Measurements from ENCODE around the gene MCHR1. TPM values are rescaled to one million over a fixed set of nuclear protein-coding genes. Genes with fewer than 3 reads are reported as not detected.

MCHR1 gene
- total RNA-seq, 4 donors from 2014 or later = 0.27 TPM; not detected in 3

DNA sequence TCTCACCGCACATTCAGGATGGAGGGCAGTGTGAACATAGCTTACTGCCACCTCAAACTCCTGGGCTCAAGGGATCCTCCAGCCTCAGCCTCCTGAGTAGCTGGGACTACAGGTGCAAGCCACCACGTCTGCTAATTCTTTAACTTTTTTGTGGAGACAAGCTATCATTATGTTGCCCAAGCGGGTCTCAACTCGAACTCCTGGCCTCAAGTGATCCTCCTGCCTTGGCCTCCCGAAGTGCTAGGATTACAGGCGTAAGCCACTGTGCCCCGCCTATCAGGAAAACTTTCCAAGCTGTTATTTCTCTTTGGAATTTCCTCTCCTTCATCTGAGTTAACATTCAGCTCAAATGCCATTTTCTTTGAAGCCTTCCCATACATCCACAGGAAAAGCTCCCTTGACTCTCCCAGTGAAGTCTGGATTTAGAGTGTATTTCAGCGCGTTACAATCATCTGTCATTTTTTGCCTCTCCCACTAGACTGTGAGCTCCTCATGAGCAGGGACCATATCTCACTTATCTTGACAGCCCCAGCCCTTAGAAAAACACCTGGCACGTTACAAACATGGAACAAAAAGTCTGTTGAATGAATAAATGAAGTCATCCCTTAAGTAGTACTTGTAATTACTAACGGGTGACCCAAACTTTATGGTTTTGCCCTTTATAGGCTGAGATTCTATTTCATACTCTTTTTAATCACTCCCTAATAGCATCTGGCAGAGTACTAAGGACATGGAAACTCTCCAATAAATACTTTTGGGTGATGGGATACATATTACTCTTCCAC is 45.0 kb upstream of the MCHR1 start:
- H3K9me3 ChIP-seq = no peaks in the 10 kb centered on the region
- H3K4me1 ChIP-seq = peaks cover 0 to 55% (median 25%) of the 10 kb centered on the region in 4 donors
- in situ Hi-C loops (cut with MboI; ENCODE audit: low pct_ligation_motif_present in 1 of 4, low pct_unique_long_range_greater_than_20kb in 1 of 4, low sequenced_read_pairs in 3 of 4) = loop anchor here in 2 of 4 donors (10.0 to 25.0 kb wide), 2 partner anchors 97 to 110 kb away; no protein-coding TSS in a partner anchor
- no peaks in the 10 kb centered on the region for H3K27me3 ChIP-seq
- intact Hi-C loops (cut with DNase I; ENCODE audit: low total_unique reads) = loop anchor here (10.0 kb wide), 1 partner anchor 120 kb away; no protein-coding TSS in a partner anchor
- no peaks in the 10 kb centered on the region for H3K36me3 ChIP-seq
- no peak for DNase-seq
- peak overlapping the region in 3 of 4 donors; percentile 91 to 98 (median 95) for H3K27ac ChIP-seq
- WGBS, 2 donors (ENCODE audit: low coverage in 1 of 2) = 79 to 81% methylated on average over 7 to 11 of the region's 11 CpGs
- H3K4me3 ChIP-seq = peak overlapping the region in 1 of 4 donors; percentile 78
- TF ChIP-seq POLR2AphosphoS5 (IDR thresholded peaks at IDR 0.05) (no peak), EP300 (IDR thresholded peaks at IDR 0.05; ENCODE audit: low read depth) (no peak), POLR2A (IDR thresholded peaks at IDR 0.05) (no peak)
- TF ChIP-seq, protein P1, sequence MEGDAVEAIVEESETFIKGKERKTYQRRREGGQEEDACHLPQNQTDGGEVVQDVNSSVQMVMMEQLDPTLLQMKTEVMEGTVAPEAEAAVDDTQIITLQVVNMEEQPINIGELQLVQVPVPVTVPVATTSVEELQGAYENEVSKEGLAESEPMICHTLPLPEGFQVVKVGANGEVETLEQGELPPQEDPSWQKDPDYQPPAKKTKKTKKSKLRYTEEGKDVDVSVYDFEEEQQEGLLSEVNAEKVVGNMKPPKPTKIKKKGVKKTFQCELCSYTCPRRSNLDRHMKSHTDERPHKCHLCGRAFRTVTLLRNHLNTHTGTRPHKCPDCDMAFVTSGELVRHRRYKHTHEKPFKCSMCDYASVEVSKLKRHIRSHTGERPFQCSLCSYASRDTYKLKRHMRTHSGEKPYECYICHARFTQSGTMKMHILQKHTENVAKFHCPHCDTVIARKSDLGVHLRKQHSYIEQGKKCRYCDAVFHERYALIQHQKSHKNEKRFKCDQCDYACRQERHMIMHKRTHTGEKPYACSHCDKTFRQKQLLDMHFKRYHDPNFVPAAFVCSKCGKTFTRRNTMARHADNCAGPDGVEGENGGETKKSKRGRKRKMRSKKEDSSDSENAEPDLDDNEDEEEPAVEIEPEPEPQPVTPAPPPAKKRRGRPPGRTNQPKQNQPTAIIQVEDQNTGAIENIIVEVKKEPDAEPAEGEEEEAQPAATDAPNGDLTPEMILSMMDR (IDR thresholded peaks at IDR 0.05) = no peak

- H3K27ac ChIP-seq = peak overlapping the region; percentile 91 to 98 (median 95)
- peaks cover 0 to 55% (median 25%) of the 10 kb centered on the region in 4 donors for H3K4me1 ChIP-seq
- WGBS, 2 donors (ENCODE audit: low coverage in 1 of 2) = 35 to 41% methylated on average over 11 to 21 of the region's 21 CpGs
- H3K27me3 ChIP-seq = no peaks in the 10 kb centered on the region
- DNase-seq = no peak
- in situ Hi-C loops (cut with MboI; ENCODE audit: low pct_ligation_motif_present in 1 of 4, low pct_unique_long_range_greater_than_20kb in 1 of 4, low sequenced_read_pairs in 3 of 4) = loop anchor here in 2 of 4 donors (10.0 to 25.0 kb wide), 2 partner anchors 98 to 110 kb away; no protein-coding TSS in a partner anchor
- no peaks in the 10 kb centered on the region for H3K9me3 ChIP-seq
- TF ChIP-seq POLR2AphosphoS5 (IDR thresholded peaks at IDR 0.05) (no peak), EP300 (IDR thresholded peaks at IDR 0.05; ENCODE audit: low read depth) (no peak), POLR2A (IDR thresholded peaks at IDR 0.05) (no peak)
- TF ChIP-seq, protein P1 (IDR thresholded peaks at IDR 0.05) = no peak
- intact Hi-C loops (cut with DNase I; ENCODE audit: low total_unique reads) = loop anchor here (10.0 kb wide), 1 partner anchor 120 kb away; no protein-coding TSS in a partner anchor
- no peaks in the 10 kb centered on the region for H3K36me3 ChIP-seq
- peak overlapping the region; percentile 73 to 100 (median 84) for H3K4me3 ChIP-seq
Observed at GRCh38 chr22:40635043-40635939, 44.0 kb upstream of the MCHR1 start.

DNA sequence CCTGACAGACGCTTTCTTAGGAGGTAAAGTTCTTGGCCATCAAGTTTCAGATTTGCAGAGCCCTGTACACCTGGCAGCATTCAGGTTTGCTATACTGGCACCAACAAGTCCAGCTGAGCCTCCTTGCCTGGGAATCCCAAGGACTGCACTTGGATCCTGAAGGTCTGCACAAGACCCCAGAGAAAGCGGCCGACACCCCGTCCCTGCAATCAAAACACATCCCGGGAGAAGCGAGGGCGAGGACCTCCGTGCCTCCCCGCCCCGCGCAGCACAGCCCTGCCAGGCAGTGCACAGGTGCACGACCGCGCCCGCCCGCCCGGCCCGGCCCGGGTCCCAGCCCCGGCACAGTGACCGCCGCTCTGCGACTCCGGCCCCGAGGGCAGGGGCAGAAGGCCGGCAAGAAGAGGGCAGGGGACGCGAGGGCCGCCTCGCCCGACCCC is 43.3 kb upstream of the MCHR1 start:
- TF ChIP-seq, protein P1 (IDR thresholded peaks at IDR 0.05) = no peak
- H3K36me3 ChIP-seq = no peaks in the 10 kb centered on the region
- H3K9me3 ChIP-seq = no peaks in the 10 kb centered on the region
- intact Hi-C loops (cut with DNase I; ENCODE audit: low total_unique reads) (loop anchor here (10.0 kb wide), 1 partner anchor 121 kb away; no protein-coding TSS in a partner anchor), in situ Hi-C loops (cut with MboI; ENCODE audit: low pct_ligation_motif_present in 1 of 4, low pct_unique_long_range_greater_than_20kb in 1 of 4, low sequenced_read_pairs in 3 of 4) (loop anchor here in 2 of 4 donors (10.0 to 25.0 kb wide), 2 partner anchors 99 to 111 kb away; no protein-coding TSS in a partner anchor)
- H3K27me3 ChIP-seq = no peaks in the 10 kb centered on the region
- DNase-seq = peak; percentile 33
- WGBS, 2 donors (ENCODE audit: low coverage in 1 of 2) = 0% methylated on average over 12 of the region's 31 CpGs; no CpG with 5 or more reads in 1 of the 2 donors
- H3K4me3 ChIP-seq = peak overlapping the region; percentile 73 to 100 (median 84)
- peaks cover 0 to 55% (median 25%) of the 10 kb centered on the region in 4 donors for H3K4me1 ChIP-seq
- H3K27ac ChIP-seq = peak overlapping the region; percentile 91 to 98 (median 95)
